Gastrocnemius medialis (tissue), 4 donors: ENCODE results near the gene HLA-DPA1. TPM values are rescaled to one million over a fixed set of nuclear protein-coding genes. Genes with fewer than 3 reads are reported as not detected.
"Not testable (repeated sequence)": the region's sequence is repeated elsewhere in the genome, so short reads cannot be mapped to it uniquely, and the experiment has no call there.

Source experiments
- ATAC-seq, 2 donors: fragments of 150-250 bp; one replicate each; pipeline ENCODE4 v1.9.1; 2016
- DNase-seq, 2 donors: peaks; one replicate each; pipeline ENCODE4 v3.0.0-alpha.2; 2019
- H3K27ac ChIP-seq, 4 donors: fragments of 200-600 bp; sonication (generic); 1 replicate in 1 of 4; 2 replicates in 3 of 4; pipeline ENCODE4 v1.5.1; 2016 to 2018; ENCODE audit warnings: mild to moderate bottlenecking in 2 of 4, moderate library complexity in 1 of 4
- H3K27me3 ChIP-seq, 3 donors: fragments of 200-600 bp; sonication (generic) in 2 of 3; 1 replicate in 1 of 3; 2 replicates in 2 of 3; pipeline versions ENCODE4 v1.5.1 to v1.6.0; 2016 to 2019; ENCODE audit warnings: mild to moderate bottlenecking in 1 of 3, moderate library complexity in 1 of 3
- H3K36me3 ChIP-seq, 2 donors: fragments of 200-600 bp; sonication (generic) in 1 of 2; one replicate each; pipeline ENCODE4 v1.5.1; 2017 to 2018
- H3K4me1 ChIP-seq, 2 donors: fragments of 200-600 bp; sonication (generic) in 1 of 2; one replicate each; pipeline ENCODE4 v1.5.1; 2016 to 2017; ENCODE audit warnings: mild to moderate bottlenecking in 2 of 2
- H3K4me3 ChIP-seq, 4 donors: fragments of 200-600 bp; sonication (generic) in 3 of 4; 1 replicate in 1 of 4; 2 replicates in 3 of 4; pipeline ENCODE4 v1.5.1; 2016 to 2019; ENCODE audit warnings: mild to moderate bottlenecking in 2 of 4
- H3K9me3 ChIP-seq, 3 donors: fragments of 200-600 bp; sonication (generic) in 2 of 3; 1 replicate in 1 of 3; 2 replicates in 2 of 3; pipeline ENCODE4 v1.5.1; 2016 to 2019
- POLR2A ChIP-seq, 2 donors: fragments of 450-650 bp; IDR thresholded peaks; one replicate each; pipeline ENCODE4 v1.6.1; 2017; ENCODE audit warnings: antibody characterized with exemption in 2 of 2, mild to moderate bottlenecking in 2 of 2, moderate library complexity in 2 of 2
- in situ Hi-C, 4 donors: fragments of 200-750 bp; cut with MboI; loops; one replicate each; pipeline versions ENCODE4 v1.15.0 to v1.8.0; 2017; ENCODE audit warnings: low sequenced_read_pairs in 4 of 4
- intact Hi-C: fragments of 100-400 bp; cut with DNase I; formaldehyde crosslinking; loops from one replicate; pipeline ENCODE4 v1.15.1; 2023; ENCODE audit warnings: low total_unique reads
- total RNA-seq, 4 donors: library from RNA; depleted of rRNA; stranded (reverse); fragments of >200 nt; gene quantifications; one replicate each; pipeline versions ENCODE4 v1.1.0 to v1.2.3, GENCODE V29; 2016
- TF ChIP-seq, protein P1 (sequence below), 5 experiments: fragments of 450-650 bp in 3 of 5; fragments of 200-600 bp in 2 of 5; sonication (generic) in 2 of 5; IDR thresholded peaks in 4 of 5; conservative IDR thresholded peaks in 1 of 5; 1 replicate in 4 of 5; 2 replicates in 1 of 5; pipeline ENCODE4 v1.5.1; 2016 to 2019; ENCODE audit warnings: antibody characterized with exemption in 5 of 5, mild to moderate bottlenecking in 3 of 5, moderate library complexity in 3 of 5

The HLA-DPA1 gene
- total RNA-seq, 4 donors from 2014 or later, result 6.8 to 51.8 (median 23.4) TPM

DNA sequence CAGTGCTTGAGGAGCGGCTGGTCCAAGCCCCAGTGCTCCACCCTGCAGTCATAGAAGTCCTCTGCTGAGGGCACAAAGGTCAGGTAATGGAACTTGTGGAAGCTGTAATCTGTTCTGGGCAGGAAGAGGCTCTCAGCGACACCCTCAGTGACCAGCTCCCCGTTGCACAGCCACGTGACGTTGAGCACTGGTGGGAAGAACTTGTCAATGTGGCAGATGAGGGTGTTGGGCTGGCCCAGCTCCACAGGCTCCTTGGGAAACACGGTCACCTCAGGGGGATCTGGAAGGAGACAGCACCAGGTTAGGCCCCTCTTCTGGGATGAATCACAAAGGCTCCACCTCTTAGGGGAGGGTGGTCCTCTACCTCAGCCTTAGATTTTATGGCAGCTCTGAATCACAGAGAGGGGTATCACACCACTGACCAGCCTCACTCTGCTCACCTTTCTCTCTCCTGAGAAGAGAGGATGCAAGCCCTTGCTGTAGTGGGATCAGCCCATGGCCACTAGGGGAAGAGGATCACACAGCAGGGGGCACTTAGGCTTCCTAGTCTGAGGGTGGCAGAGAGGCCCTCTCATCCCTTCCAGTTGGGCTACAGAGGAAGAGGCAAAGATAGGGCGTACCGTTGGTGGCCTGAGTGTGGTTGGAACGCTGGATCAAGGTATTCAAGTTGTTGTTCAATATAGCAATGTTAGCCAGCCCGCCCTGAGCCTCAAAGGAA is 4.3 kb downstream of the HLA-DPA1 start:
- Histone ChIP-seq H3K9me3 (no peaks in the 10 kb centered on the region), H3K4me1 (no peaks in the 10 kb centered on the region), H3K36me3 (no peaks in the 10 kb centered on the region), H3K27ac (no peak overlapping the region), H3K4me3 (no peak overlapping the region), H3K27me3 (no peaks in the 10 kb centered on the region)
- in situ Hi-C loops, result no loop called here
- ATAC-seq (no peak), DNase-seq (no peak)
- TF ChIP-seq POLR2A (IDR thresholded peaks at IDR 0.05), result no peak
- TF ChIP-seq, protein P1, sequence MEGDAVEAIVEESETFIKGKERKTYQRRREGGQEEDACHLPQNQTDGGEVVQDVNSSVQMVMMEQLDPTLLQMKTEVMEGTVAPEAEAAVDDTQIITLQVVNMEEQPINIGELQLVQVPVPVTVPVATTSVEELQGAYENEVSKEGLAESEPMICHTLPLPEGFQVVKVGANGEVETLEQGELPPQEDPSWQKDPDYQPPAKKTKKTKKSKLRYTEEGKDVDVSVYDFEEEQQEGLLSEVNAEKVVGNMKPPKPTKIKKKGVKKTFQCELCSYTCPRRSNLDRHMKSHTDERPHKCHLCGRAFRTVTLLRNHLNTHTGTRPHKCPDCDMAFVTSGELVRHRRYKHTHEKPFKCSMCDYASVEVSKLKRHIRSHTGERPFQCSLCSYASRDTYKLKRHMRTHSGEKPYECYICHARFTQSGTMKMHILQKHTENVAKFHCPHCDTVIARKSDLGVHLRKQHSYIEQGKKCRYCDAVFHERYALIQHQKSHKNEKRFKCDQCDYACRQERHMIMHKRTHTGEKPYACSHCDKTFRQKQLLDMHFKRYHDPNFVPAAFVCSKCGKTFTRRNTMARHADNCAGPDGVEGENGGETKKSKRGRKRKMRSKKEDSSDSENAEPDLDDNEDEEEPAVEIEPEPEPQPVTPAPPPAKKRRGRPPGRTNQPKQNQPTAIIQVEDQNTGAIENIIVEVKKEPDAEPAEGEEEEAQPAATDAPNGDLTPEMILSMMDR (IDR thresholded peaks at IDR 0.05 in 4 of 5, conservative IDR thresholded peaks at IDR 0.05 in 1 of 5), result no peak
- intact Hi-C loops, result no loop called here

- no peak overlapping the region for H3K27ac ChIP-seq
- no peak for TF ChIP-seq POLR2A (IDR thresholded peaks at IDR 0.05)
- TF ChIP-seq, protein P1 (IDR thresholded peaks at IDR 0.05 in 4 of 5, conservative IDR thresholded peaks at IDR 0.05 in 1 of 5), result no peak
- H3K4me1 ChIP-seq, result no peaks in the 10 kb centered on the region
- no peaks in the 10 kb centered on the region for H3K9me3 ChIP-seq
- DNase-seq, result no peak
- in situ Hi-C loops (no loop called here), intact Hi-C loops (no loop called here)
- no peak for ATAC-seq
- no peak overlapping the region for H3K4me3 ChIP-seq
- H3K36me3 ChIP-seq, result no peaks in the 10 kb centered on the region
- peaks cover 0 to 3% (median 0%) of the 10 kb centered on the region in 3 donors for H3K27me3 ChIP-seq
These were observed 6.4 kb downstream of the HLA-DPA1 start for GRCh38 chr6:33066917-33067521.

DNA sequence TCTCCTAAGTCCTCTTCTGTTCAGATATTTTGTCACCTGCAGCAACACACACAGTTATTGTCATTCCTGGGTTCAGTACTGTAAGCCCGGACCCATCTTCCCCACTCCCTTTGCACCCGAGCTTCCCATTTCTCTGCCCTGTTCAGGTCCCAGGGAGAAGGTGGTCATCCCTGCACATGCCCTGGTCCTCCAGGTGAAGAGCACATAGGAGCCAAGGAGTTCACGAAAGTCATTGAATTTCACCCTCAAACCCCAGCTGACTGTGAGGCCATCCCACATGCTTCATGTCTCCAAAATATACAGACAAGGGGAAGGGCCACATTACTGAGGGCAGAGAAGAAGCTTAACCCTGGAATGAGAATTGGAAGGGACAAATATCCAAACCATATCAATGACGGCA is 8.1 kb downstream of the HLA-DPA1 start:
- no peak for TF ChIP-seq POLR2A (IDR thresholded peaks at IDR 0.05)
- DNase-seq, result no peak

DNA sequence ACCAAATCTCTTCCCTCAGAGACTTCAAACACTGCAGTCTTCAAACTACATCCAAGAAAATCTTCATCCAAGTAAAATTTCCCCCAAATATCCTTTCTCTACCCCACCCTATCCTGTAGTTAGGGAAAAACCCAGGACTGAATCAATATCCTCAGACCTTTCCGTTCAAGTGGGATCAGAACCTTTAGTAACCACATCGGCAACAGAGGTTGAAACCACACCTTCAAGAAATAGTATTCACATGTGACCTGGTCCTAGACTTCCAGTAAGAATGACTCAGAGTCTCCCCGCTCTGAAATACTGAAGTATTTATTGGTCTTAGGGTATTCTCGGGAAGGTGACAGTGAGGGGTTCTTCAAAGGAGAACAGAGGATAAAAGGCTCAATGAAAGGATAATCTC is 8.7 kb downstream of the HLA-DPA1 start:
- peaks cover 0 to 3% (median 0%) of the 10 kb centered on the region in 3 donors for H3K27me3 ChIP-seq
- ATAC-seq, result no peak
- no peak overlapping the region for H3K4me3 ChIP-seq
- H3K4me1 ChIP-seq, result no peaks in the 10 kb centered on the region
- in situ Hi-C loops, result no loop called here
- H3K36me3 ChIP-seq, result no peaks in the 10 kb centered on the region
- no peak overlapping the region for H3K27ac ChIP-seq
- no peak for DNase-seq
- intact Hi-C loops, result no loop called here
- TF ChIP-seq, protein P1 (IDR thresholded peaks at IDR 0.05 in 4 of 5, conservative IDR thresholded peaks at IDR 0.05 in 1 of 5), result no peak
- no peak for TF ChIP-seq POLR2A (IDR thresholded peaks at IDR 0.05)
- no peaks in the 10 kb centered on the region for H3K9me3 ChIP-seq

More for the DNA sequence above, 8.1 kb downstream of the HLA-DPA1 start:
- Histone ChIP-seq H3K36me3 (no peaks in the 10 kb centered on the region), H3K4me3 (no peak overlapping the region), H3K9me3 (no peaks in the 10 kb centered on the region), H3K27me3 (peaks cover 0 to 3% (median 0%) of the 10 kb centered on the region in 3 donors), H3K27ac (no peak overlapping the region), H3K4me1 (no peaks in the 10 kb centered on the region)
- ATAC-seq, result no peak
- in situ Hi-C loops, result no loop called here
- intact Hi-C loops, result no loop called here

DNA sequence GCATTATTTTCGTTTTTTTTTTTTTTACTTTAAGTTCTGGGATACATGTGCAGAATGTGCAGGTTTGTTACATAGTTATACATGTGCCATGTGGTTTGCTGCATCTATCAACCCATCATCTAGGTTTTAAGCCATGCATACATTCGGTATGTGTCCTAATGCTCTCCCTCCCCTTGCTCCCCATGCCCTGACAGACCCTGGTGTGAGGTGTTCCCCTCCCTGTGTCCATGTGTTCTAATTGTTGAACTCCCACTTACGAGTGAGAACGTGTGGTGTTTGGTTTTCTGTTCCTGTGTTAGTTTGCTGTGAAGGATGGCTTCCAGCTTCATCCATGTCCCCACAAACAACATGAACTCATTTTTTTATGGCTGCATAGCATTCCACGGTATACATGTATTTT is 10.0 kb downstream of the HLA-DPA1 start:
- in situ Hi-C loops, H3K4me3 ChIP-seq, H3K4me1 ChIP-seq, H3K27me3 ChIP-seq, intact Hi-C loops, H3K9me3 ChIP-seq, ATAC-seq, DNase-seq, H3K27ac ChIP-seq, H3K36me3 ChIP-seq: not testable (repeated sequence)
